NB4 (cell line): ENCODE results near the gene RBM33.

ENCODE experiments used
- POLR2A ChIP-seq: IDR thresholded peaks from 2 replicates; pipeline ENCODE4 v1.6.1; 2011; ENCODE audit warnings: mild to moderate bottlenecking; ENCODE audit not compliant: insufficient read length; ENCODE audit errors: extremely low read depth
- TF ChIP-seq, protein P1 (sequence below): IDR thresholded peaks from one replicate; pipeline ENCODE4 v1.5.1; 2012; ENCODE audit warnings: low read depth, low read length

DNA sequence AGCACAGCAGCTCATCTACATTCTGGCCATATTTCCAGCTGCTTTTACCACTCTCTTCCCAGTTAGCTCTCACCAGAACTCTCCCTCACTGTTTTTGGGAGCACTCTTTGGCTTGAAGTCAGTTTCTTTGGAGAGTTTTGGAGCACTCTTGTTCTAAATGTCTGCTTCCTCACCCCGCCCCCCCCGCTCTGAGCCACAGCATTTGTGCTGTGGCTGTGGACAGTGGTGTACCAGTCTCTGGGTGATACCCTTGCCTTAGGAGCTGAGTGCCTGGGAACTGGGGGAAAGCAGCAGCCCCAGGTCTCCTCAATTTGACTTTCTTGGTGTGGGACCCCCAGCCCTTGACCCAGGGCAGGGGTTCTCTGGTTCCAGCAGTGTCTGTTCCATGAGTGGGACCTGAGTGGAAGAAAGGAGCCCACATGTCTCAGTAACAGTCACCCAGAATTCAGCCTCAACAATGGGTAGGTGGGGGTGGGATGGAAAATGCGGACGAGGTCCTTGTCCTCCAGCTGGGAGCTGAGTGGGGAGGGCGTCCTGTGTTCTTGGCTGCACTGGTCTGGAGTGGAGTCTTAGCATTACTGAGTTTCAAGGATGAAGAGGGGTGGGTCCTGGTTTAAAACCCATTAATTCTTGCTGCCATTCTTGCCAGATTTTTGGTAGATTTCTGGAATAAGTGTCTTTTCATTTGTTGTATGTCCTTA is 18.0 kb downstream of the RBM33 start:
- TF ChIP-seq, protein P1, sequence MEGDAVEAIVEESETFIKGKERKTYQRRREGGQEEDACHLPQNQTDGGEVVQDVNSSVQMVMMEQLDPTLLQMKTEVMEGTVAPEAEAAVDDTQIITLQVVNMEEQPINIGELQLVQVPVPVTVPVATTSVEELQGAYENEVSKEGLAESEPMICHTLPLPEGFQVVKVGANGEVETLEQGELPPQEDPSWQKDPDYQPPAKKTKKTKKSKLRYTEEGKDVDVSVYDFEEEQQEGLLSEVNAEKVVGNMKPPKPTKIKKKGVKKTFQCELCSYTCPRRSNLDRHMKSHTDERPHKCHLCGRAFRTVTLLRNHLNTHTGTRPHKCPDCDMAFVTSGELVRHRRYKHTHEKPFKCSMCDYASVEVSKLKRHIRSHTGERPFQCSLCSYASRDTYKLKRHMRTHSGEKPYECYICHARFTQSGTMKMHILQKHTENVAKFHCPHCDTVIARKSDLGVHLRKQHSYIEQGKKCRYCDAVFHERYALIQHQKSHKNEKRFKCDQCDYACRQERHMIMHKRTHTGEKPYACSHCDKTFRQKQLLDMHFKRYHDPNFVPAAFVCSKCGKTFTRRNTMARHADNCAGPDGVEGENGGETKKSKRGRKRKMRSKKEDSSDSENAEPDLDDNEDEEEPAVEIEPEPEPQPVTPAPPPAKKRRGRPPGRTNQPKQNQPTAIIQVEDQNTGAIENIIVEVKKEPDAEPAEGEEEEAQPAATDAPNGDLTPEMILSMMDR: no peak
- TF ChIP-seq POLR2A: no peak
